Natural killer cell (primary cell): ENCODE data around the gene EFCC1. TPM values are rescaled to one million over a fixed set of nuclear protein-coding genes. Genes with fewer than 3 reads are reported as not detected.

ENCODE experiments used
- ATAC-seq, 3 donors: fragments of 150-1000 bp in 2 of 3; fragments of 200-7000 bp in 1 of 3; cut with Tn5 transposase; 1 replicate in 1 of 3; 2 replicates in 2 of 3; pipeline ENCODE4 v1.10.0; 2021; ENCODE audit warnings: mild to moderate bottlenecking in 2 of 3, moderate library complexity in 2 of 3
- DNase-seq, 2 donors: peaks; one replicate each; pipeline versions ENCODE4 v3.0.0 to v3.0.0-alpha.2; 2013 to 2021; ENCODE audit warnings: mixed read lengths in 1 of 2
- H3K27ac ChIP-seq: one replicate; pipeline ENCODE4 v1.5.1; 2013; ENCODE audit warnings: mild to moderate bottlenecking, low read length
- H3K27me3 ChIP-seq: one replicate; pipeline ENCODE4 v1.6.1; 2013; ENCODE audit warnings: low read length; ENCODE audit not compliant: control insufficient read depth, insufficient read depth
- H3K36me3 ChIP-seq: one replicate; pipeline ENCODE4 v1.6.1; 2013; ENCODE audit warnings: low read length; ENCODE audit not compliant: control insufficient read depth, insufficient read depth
- H3K4me1 ChIP-seq: one replicate; pipeline ENCODE4 v1.6.1; 2013; ENCODE audit warnings: low read length; ENCODE audit not compliant: control insufficient read depth, insufficient read depth
- H3K4me3 ChIP-seq: one replicate; pipeline ENCODE4 v1.5.1; 2013; ENCODE audit warnings: low read length
- H3K9me3 ChIP-seq: one replicate; pipeline ENCODE4 v1.6.1; 2013; ENCODE audit warnings: low read length; ENCODE audit not compliant: control insufficient read depth, insufficient read depth
- H3K27ac Mint-ChIP-seq, 2 donors: one replicate each; pipeline ENCODE4 v1.8.0; 2022; ENCODE audit warnings: mild to moderate bottlenecking in 2 of 2, mixed read lengths in 2 of 2, moderate library complexity in 1 of 2
- H3K27me3 Mint-ChIP-seq, 2 donors: one replicate each; pipeline ENCODE4 v1.8.0; 2022; ENCODE audit warnings: low read depth in 2 of 2, mixed read lengths in 2 of 2
- H3K36me3 Mint-ChIP-seq: one replicate; pipeline ENCODE4 v1.8.0; 2022; ENCODE audit warnings: mixed read lengths
- H3K4me1 Mint-ChIP-seq, 2 donors: one replicate each; pipeline ENCODE4 v1.8.0; 2022; ENCODE audit warnings: mixed read lengths in 2 of 2
- H3K4me3 Mint-ChIP-seq: one replicate; pipeline ENCODE4 v1.8.0; 2022; ENCODE audit warnings: mild to moderate bottlenecking, moderate library complexity, mixed read lengths
- H3K9me3 Mint-ChIP-seq, 2 donors: one replicate each; pipeline ENCODE4 v1.8.0; 2022; ENCODE audit warnings: mixed read lengths in 2 of 2
- CTCF ChIP-seq: fragments of 200-600 bp; IDR thresholded peaks from one replicate; pipeline ENCODE4 v1.8.0; 2022; ENCODE audit warnings: antibody characterized with exemption
- WGBS: methylation state at CpG from one replicate; pipeline ENCODE4 v1.1.7; 2013; ENCODE audit warnings: missing lambda C conversion rate; ENCODE audit not compliant: insufficient coverage; 5-methylcytosine and 5-hydroxymethylcytosine counted together
- intact Hi-C: fragments of 100-400 bp; cut with micrococcal nuclease; formaldehyde crosslinking; loops from one replicate; pipeline ENCODE4 v1.14.2; 2022
- total RNA-seq, 4 donors: library from RNA; stranded (reverse); fragments of 120-200 nt in 1 of 4; gene quantifications; one replicate each; pipeline versions ENCODE4 v1.2.3 to v1.2.4, GENCODE V29; 2013 to 2022

Gene EFCC1
- total RNA-seq, 3 donors from 2014 or later (not counting 1 experiment from before 2014, with no cell fraction given): 0.28 to 0.70 TPM; not detected in 1

GRCh38 chr3:129060276-129061022 lies 59.3 kb downstream of the EFCC1 start, which contains the start of gene GP9:
Gene GP9, plus strand, starts transcription at chr3:129060779. Its CDS starts 961 bp downstream, at chr3:129061740.
- Histone ChIP-seq H3K9me3 (no peaks in the 10 kb centered on the region), H3K27ac (no peak within 1 kb of the TSS), H3K4me3 (no peak within 1 kb of the TSS), H3K36me3 (no peaks in the 10 kb centered on the region), H3K4me1 (peaks cover 3% of the 10 kb centered on the region), H3K27me3 (no peaks in the 10 kb centered on the region)
- H3K4me3 Mint-ChIP-seq: no peak within 1 kb of the TSS
- no peaks in the 10 kb centered on the region for H3K36me3 Mint-ChIP-seq
- no peak for TF ChIP-seq CTCF
- peaks cover 0 to 6% of the 10 kb centered on the region in 2 donors for H3K4me1 Mint-ChIP-seq
- H3K27ac Mint-ChIP-seq: no peak within 1 kb of the TSS
- intact Hi-C loops: no loop called here
- DNase-seq: no peak
- 52% methylated on average over 13 of the region's 13 CpGs for WGBS
- H3K9me3 Mint-ChIP-seq: no peaks in the 10 kb centered on the region
- ATAC-seq: no peak
- no peaks in the 10 kb centered on the region for H3K27me3 Mint-ChIP-seq

- Histone ChIP-seq H3K4me3 (no peak overlapping the region), H3K36me3 (no peaks in the 10 kb centered on the region), H3K9me3 (no peaks in the 10 kb centered on the region), H3K27ac (no peak overlapping the region), H3K27me3 (no peaks in the 10 kb centered on the region), H3K4me1 (peaks cover 3% of the 10 kb centered on the region)
- DNase-seq (no peak), ATAC-seq (no peak)
- no peaks in the 10 kb centered on the region for H3K9me3 Mint-ChIP-seq
- H3K36me3 Mint-ChIP-seq: no peaks in the 10 kb centered on the region
- no peaks in the 10 kb centered on the region for H3K27me3 Mint-ChIP-seq
- intact Hi-C loops: no loop called here
- no peak overlapping the region for H3K4me3 Mint-ChIP-seq
- peaks cover 0 to 9% of the 10 kb centered on the region in 2 donors for H3K4me1 Mint-ChIP-seq
- TF ChIP-seq CTCF: no peak
- H3K27ac Mint-ChIP-seq: no peak overlapping the region
- whole genome bisulfite sequencing: 81% methylated on average over 19 of the region's 19 CpGs
Observed at GRCh38 chr3:129061023-129061887, 60.2 kb downstream of the EFCC1 start.

- H3K27me3 Mint-ChIP-seq: no peaks in the 10 kb centered on the region
- Histone ChIP-seq H3K9me3 (no peaks in the 10 kb centered on the region), H3K27ac (no peak overlapping the region), H3K4me1 (peaks cover 3% of the 10 kb centered on the region), H3K36me3 (no peaks in the 10 kb centered on the region), H3K4me3 (no peak overlapping the region), H3K27me3 (no peaks in the 10 kb centered on the region)
- no peaks in the 10 kb centered on the region for H3K36me3 Mint-ChIP-seq
- H3K4me3 Mint-ChIP-seq: no peak overlapping the region
- DNase-seq: no peak
- WGBS: 87% methylated on average over 31 of the region's 32 CpGs
- H3K27ac Mint-ChIP-seq: no peak overlapping the region
- H3K4me1 Mint-ChIP-seq: peaks cover 0 to 9% of the 10 kb centered on the region in 2 donors
- no peaks in the 10 kb centered on the region for H3K9me3 Mint-ChIP-seq
- ATAC-seq: no peak
- intact Hi-C loops: no loop called here
- no peak for TF ChIP-seq CTCF
Observed at GRCh38 chr3:129061888-129062834, 61.1 kb downstream of the EFCC1 start.
